PFSK-1 (cell line): ENCODE data around the gene NPM3. TPM values are rescaled to one million over a fixed set of nuclear protein-coding genes. Genes with fewer than 3 reads are reported as not detected.

ENCODE experiments used
- FOXP2 ChIP-seq: optimal IDR thresholded peaks from 2 replicates; pipeline ENCODE3; 2011; ENCODE audit warnings: borderline replicate concordance, control low read depth, inconsistent platforms; ENCODE audit not compliant: insufficient read depth; ENCODE audit errors: extremely low read length, extremely low read depth
- POLR2AphosphoS5 ChIP-seq: IDR thresholded peaks from 2 replicates; pipeline ENCODE4 v1.6.1; 2012; ENCODE audit warnings: low read depth, mild to moderate bottlenecking, control low read depth, low read length, moderate library complexity
- REST ChIP-seq, 2 experiments: IDR thresholded peaks; 2 replicates each; pipeline versions ENCODE4 v1.6.1 to v1.8.0; 2011 to 2012; ENCODE audit warnings: low read depth in 2 of 2, low read length in 2 of 2, control low read depth in 1 of 2, inconsistent platforms in 1 of 2, mild to moderate bottlenecking in 1 of 2, moderate library complexity in 1 of 2; ENCODE audit not compliant: insufficient read depth in 1 of 2
- SIN3A ChIP-seq: IDR thresholded peaks from 2 replicates; pipeline ENCODE4 v1.6.1; 2012; ENCODE audit warnings: mild to moderate bottlenecking, low read length, moderate library complexity, borderline replicate concordance; ENCODE audit not compliant: insufficient read depth
- TAF1 ChIP-seq: IDR thresholded peaks from 2 replicates; pipeline ENCODE4 v1.6.1; 2012; ENCODE audit warnings: low read length, control low read depth, borderline replicate concordance; ENCODE audit not compliant: insufficient read depth
- polyA plus RNA-seq: library from polyadenylated mRNA; unstranded; fragments of >200 nt; gene quantifications from one replicate; pipeline ENCODE4 v1.2.1, GENCODE V29; 2012; ENCODE audit warnings: low read depth, missing spikeins; ENCODE audit not compliant: insufficient read length

Gene NPM3
- polyA plus RNA-seq, result 163 TPM

GRCh38 chr10:101782811-101783735 is at the start of gene NPM3:
TSS of gene NPM3 (minus strand) at chr10:101783446. CDS start at chr10:101783390, 56 bp downstream.
- TF ChIP-seq FOXP2 (no peak), POLR2AphosphoS5 (peak; percentile 85), SIN3A (peak; percentile 95; the same call in 1 of the 2 replicates), REST (IDR thresholded peaks at IDR 0.05; ENCODE audit: insufficient read depth in 1 of 2, low read depth in 2 of 2, low read length in 2 of 2) (0 out of 4 replicates have a peak, but pooled peaks of 1 of the 2 experiments have one; percentile 5), TAF1 (peak; percentile 45; the same call in 1 of the 2 replicates)

- TF ChIP-seq REST (IDR thresholded peaks at IDR 0.05; ENCODE audit: insufficient read depth in 1 of 2, low read depth in 2 of 2, low read length in 2 of 2) (no peak), POLR2AphosphoS5 (no peak)
Measured at GRCh38 chr10:101832325-101832771, 49.1 kb upstream of the NPM3 start.

GRCh38 chr10:101831169-101831811 is 48.0 kb upstream of the NPM3 start:
- TF ChIP-seq TAF1 (no peak), POLR2AphosphoS5 (no peak), FOXP2 (no peak)

- TF ChIP-seq SIN3A (no peak), FOXP2 (peak; percentile 95)
Measured at GRCh38 chr10:101830322-101831168, 47.3 kb upstream of the NPM3 start.

- no peak for TF ChIP-seq FOXP2
- TF ChIP-seq SIN3A, result no peak
- TF ChIP-seq TAF1, result no peak
- TF ChIP-seq POLR2AphosphoS5, result no peak
- no peak for TF ChIP-seq REST (IDR thresholded peaks at IDR 0.05; ENCODE audit: insufficient read depth in 1 of 2, low read depth in 2 of 2, low read length in 2 of 2)
Measured at GRCh38 chr10:101829561-101830315, 46.5 kb upstream of the NPM3 start.
